GM23338 (cell line): ENCODE measurements around the gene KRAS.

Source experiments
- CREB1 ChIP-seq: fragments of 250-450 bp; sonication (Bioruptor Pico); IDR thresholded peaks from 2 replicates; pipeline ENCODE4 v1.5.0; 2020; ENCODE audit warnings: low read depth, mild to moderate bottlenecking, moderate library complexity
- EZH2 ChIP-seq: fragments of 200-600 bp; sonication (generic); IDR thresholded peaks from one replicate; pipeline ENCODE4 v1.8.0; 2017; ENCODE audit warnings: antibody characterized with exemption, mild to moderate bottlenecking, low read depth; ENCODE audit not compliant: unreplicated experiment
- EZH2phosphoT487 ChIP-seq: fragments of 200-600 bp; sonication (generic); IDR thresholded peaks from one replicate; pipeline ENCODE4 v1.8.1; 2018; ENCODE audit warnings: antibody characterized with exemption; ENCODE audit not compliant: unreplicated experiment
- JUNB ChIP-seq: IDR thresholded peaks from one replicate; pipeline ENCODE4 v1.6.1; 2016; ENCODE audit warnings: antibody characterized with exemption; ENCODE audit not compliant: unreplicated experiment
- NANOG ChIP-seq: IDR thresholded peaks from 2 replicates; pipeline ENCODE4 v1.6.1; 2016; ENCODE audit warnings: antibody characterized with exemption, borderline replicate concordance
- POLR2AphosphoS5 ChIP-seq: IDR thresholded peaks from 2 replicates; pipeline ENCODE4 v1.6.1; 2016; ENCODE audit warnings: antibody characterized with exemption, low read depth
- STAT1 ChIP-seq: IDR thresholded peaks from one replicate; pipeline ENCODE4 v1.6.1; 2016; ENCODE audit warnings: antibody characterized with exemption; ENCODE audit not compliant: unreplicated experiment
- ZNF114 ChIP-seq: fragments of 250-450 bp; sonication (Bioruptor Pico); IDR thresholded peaks from 2 replicates; pipeline ENCODE4 v1.5.0; 2020; ENCODE audit warnings: mild to moderate bottlenecking, moderate library complexity
- ZNF331 ChIP-seq: fragments of 250-450 bp; sonication (Bioruptor Pico); IDR thresholded peaks from 2 replicates; pipeline ENCODE4 v1.5.0; 2020; ENCODE audit warnings: low read depth, mild to moderate bottlenecking, moderate library complexity
- TF ChIP-seq, protein P1 (sequence below), 2 experiments: fragments of 200-600 bp in 1 of 2; sonication (generic) in 1 of 2; conservative IDR thresholded peaks; 2 replicates each; pipeline versions ENCODE4 v1.5.1 to v1.6.1; 2016 to 2017; ENCODE audit warnings: antibody characterized with exemption in 2 of 2, low read depth in 2 of 2, mild to moderate bottlenecking in 2 of 2, moderate library complexity in 1 of 2
- TF ChIP-seq, protein P2 (sequence below): IDR thresholded peaks from one replicate; pipeline ENCODE4 v1.6.1; 2018; ENCODE audit warnings: antibody characterized with exemption; ENCODE audit not compliant: unreplicated experiment
- TF ChIP-seq, protein P3 (sequence below): IDR thresholded peaks from 2 replicates; pipeline ENCODE4 v1.6.1; 2016; ENCODE audit warnings: antibody characterized with exemption
- TF ChIP-seq, protein P4 (sequence below): fragments of 250-450 bp; sonication (Bioruptor Pico); IDR thresholded peaks from 2 replicates; pipeline ENCODE4 v1.5.0; 2020; ENCODE audit warnings: mild to moderate bottlenecking, moderate library complexity

DNA sequence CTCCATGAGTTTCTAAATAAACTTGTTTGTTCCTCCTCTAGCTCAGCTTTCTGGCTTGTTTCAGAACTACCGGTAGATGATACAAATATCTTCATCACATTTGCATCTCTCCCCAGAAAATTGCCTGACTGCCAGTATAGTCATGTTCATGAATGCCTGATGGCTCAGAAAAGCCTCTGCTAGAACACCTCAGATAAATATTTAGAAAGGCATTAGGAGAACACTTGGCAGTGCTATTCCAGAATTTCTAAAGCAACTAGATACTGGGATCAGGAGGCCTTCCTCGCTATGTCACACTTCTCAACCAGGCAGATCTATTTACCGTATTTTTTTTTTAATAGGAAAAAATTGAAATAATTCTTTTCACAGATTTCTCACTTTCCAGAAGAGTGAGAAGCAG is 32.3 kb upstream of the KRAS start:
- TF ChIP-seq, protein P1, sequence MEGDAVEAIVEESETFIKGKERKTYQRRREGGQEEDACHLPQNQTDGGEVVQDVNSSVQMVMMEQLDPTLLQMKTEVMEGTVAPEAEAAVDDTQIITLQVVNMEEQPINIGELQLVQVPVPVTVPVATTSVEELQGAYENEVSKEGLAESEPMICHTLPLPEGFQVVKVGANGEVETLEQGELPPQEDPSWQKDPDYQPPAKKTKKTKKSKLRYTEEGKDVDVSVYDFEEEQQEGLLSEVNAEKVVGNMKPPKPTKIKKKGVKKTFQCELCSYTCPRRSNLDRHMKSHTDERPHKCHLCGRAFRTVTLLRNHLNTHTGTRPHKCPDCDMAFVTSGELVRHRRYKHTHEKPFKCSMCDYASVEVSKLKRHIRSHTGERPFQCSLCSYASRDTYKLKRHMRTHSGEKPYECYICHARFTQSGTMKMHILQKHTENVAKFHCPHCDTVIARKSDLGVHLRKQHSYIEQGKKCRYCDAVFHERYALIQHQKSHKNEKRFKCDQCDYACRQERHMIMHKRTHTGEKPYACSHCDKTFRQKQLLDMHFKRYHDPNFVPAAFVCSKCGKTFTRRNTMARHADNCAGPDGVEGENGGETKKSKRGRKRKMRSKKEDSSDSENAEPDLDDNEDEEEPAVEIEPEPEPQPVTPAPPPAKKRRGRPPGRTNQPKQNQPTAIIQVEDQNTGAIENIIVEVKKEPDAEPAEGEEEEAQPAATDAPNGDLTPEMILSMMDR (conservative IDR thresholded peaks at IDR 0.05; ENCODE audit: low read depth in 2 of 2), result no peak
- TF ChIP-seq, protein P2, sequence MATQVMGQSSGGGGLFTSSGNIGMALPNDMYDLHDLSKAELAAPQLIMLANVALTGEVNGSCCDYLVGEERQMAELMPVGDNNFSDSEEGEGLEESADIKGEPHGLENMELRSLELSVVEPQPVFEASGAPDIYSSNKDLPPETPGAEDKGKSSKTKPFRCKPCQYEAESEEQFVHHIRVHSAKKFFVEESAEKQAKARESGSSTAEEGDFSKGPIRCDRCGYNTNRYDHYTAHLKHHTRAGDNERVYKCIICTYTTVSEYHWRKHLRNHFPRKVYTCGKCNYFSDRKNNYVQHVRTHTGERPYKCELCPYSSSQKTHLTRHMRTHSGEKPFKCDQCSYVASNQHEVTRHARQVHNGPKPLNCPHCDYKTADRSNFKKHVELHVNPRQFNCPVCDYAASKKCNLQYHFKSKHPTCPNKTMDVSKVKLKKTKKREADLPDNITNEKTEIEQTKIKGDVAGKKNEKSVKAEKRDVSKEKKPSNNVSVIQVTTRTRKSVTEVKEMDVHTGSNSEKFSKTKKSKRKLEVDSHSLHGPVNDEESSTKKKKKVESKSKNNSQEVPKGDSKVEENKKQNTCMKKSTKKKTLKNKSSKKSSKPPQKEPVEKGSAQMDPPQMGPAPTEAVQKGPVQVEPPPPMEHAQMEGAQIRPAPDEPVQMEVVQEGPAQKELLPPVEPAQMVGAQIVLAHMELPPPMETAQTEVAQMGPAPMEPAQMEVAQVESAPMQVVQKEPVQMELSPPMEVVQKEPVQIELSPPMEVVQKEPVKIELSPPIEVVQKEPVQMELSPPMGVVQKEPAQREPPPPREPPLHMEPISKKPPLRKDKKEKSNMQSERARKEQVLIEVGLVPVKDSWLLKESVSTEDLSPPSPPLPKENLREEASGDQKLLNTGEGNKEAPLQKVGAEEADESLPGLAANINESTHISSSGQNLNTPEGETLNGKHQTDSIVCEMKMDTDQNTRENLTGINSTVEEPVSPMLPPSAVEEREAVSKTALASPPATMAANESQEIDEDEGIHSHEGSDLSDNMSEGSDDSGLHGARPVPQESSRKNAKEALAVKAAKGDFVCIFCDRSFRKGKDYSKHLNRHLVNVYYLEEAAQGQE, result no peak
- TF ChIP-seq EZH2 (no peak), POLR2AphosphoS5 (no peak), EZH2phosphoT487 (no peak), CREB1 (CRISPR knock-in tag) (no peak), ZNF331 (no peak), NANOG (no peak), JUNB (no peak), ZNF114 (no peak), STAT1 (no peak)
- TF ChIP-seq, protein P3, sequence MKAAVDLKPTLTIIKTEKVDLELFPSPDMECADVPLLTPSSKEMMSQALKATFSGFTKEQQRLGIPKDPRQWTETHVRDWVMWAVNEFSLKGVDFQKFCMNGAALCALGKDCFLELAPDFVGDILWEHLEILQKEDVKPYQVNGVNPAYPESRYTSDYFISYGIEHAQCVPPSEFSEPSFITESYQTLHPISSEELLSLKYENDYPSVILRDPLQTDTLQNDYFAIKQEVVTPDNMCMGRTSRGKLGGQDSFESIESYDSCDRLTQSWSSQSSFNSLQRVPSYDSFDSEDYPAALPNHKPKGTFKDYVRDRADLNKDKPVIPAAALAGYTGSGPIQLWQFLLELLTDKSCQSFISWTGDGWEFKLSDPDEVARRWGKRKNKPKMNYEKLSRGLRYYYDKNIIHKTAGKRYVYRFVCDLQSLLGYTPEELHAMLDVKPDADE, result no peak
- TF ChIP-seq, protein P4, sequence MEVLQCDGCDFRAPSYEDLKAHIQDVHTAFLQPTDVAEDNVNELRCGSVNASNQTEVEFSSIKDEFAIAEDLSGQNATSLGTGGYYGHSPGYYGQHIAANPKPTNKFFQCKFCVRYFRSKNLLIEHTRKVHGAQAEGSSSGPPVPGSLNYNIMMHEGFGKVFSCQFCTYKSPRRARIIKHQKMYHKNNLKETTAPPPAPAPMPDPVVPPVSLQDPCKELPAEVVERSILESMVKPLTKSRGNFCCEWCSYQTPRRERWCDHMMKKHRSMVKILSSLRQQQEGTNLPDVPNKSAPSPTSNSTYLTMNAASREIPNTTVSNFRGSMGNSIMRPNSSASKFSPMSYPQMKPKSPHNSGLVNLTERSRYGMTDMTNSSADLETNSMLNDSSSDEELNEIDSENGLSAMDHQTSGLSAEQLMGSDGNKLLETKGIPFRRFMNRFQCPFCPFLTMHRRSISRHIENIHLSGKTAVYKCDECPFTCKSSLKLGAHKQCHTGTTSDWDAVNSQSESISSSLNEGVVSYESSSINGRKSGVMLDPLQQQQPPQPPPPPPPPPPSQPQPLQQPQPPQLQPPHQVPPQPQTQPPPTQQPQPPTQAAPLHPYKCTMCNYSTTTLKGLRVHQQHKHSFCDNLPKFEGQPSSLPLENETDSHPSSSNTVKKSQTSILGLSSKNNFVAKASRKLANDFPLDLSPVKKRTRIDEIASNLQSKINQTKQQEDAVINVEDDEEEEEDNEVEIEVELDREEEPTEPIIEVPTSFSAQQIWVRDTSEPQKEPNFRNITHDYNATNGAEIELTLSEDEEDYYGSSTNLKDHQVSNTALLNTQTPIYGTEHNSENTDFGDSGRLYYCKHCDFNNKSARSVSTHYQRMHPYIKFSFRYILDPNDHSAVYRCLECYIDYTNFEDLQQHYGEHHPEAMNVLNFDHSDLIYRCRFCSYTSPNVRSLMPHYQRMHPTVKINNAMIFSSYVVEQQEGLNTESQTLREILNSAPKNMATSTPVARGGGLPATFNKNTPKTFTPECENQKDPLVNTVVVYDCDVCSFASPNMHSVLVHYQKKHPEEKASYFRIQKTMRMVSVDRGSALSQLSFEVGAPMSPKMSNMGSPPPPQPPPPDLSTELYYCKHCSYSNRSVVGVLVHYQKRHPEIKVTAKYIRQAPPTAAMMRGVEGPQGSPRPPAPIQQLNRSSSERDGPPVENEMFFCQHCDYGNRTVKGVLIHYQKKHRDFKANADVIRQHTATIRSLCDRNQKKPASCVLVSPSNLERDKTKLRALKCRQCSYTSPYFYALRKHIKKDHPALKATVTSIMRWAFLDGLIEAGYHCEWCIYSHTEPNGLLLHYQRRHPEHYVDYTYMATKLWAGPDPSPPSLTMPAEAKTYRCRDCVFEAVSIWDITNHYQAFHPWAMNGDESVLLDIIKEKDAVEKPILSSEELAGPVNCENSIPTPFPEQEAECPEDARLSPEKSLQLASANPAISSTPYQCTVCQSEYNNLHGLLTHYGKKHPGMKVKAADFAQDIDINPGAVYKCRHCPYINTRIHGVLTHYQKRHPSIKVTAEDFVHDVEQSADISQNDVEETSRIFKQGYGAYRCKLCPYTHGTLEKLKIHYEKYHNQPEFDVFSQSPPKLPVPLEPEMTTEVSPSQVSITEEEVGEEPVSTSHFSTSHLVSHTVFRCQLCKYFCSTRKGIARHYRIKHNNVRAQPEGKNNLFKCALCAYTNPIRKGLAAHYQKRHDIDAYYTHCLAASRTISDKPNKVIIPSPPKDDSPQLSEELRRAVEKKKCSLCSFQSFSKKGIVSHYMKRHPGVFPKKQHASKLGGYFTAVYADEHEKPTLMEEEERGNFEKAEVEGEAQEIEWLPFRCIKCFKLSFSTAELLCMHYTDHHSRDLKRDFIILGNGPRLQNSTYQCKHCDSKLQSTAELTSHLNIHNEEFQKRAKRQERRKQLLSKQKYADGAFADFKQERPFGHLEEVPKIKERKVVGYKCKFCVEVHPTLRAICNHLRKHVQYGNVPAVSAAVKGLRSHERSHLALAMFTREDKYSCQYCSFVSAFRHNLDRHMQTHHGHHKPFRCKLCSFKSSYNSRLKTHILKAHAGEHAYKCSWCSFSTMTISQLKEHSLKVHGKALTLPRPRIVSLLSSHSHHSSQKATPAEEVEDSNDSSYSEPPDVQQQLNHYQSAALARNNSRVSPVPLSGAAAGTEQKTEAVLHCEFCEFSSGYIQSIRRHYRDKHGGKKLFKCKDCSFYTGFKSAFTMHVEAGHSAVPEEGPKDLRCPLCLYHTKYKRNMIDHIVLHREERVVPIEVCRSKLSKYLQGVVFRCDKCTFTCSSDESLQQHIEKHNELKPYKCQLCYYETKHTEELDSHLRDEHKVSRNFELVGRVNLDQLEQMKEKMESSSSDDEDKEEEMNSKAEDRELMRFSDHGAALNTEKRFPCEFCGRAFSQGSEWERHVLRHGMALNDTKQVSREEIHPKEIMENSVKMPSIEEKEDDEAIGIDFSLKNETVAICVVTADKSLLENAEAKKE (CRISPR knock-in tag), result no peak
